ENCODE measurements around the gene DDX20.
"Not testable (repeated sequence)": the region's sequence is repeated elsewhere in the genome, so short reads cannot be mapped to it uniquely, and the experiment has no call there.

Gene DDX20

GRCh38 chr1:111734426-111734825 lies 21.3 kb upstream of the DDX20 start:
- DNase-seq = no peak

- no peak for DNase-seq
These were observed 20.8 kb upstream of the DDX20 start for GRCh38 chr1:111734856-111735255.

- DNase-seq = no peak
These were observed 20.4 kb upstream of the DDX20 start for GRCh38 chr1:111735321-111735720.

- peak; percentile 84 for DNase-seq
These were observed 19.7 kb upstream of the DDX20 start for GRCh38 chr1:111735858-111736544.

- no peak for DNase-seq
These were observed 19.0 kb upstream of the DDX20 start for GRCh38 chr1:111736548-111737215.

- peak; percentile 47 for DNase-seq
These were observed 18.2 kb upstream of the DDX20 start for GRCh38 chr1:111737216-111738132.

- no peak for DNase-seq
These were observed 17.6 kb upstream of the DDX20 start for GRCh38 chr1:111738133-111738435.

GRCh38 chr1:111738436-111739193 lies 17.1 kb upstream of the DDX20 start:
- peak; percentile 78 for DNase-seq

- DNase-seq = peak; percentile 93
These were observed 16.3 kb upstream of the DDX20 start, which contains the start of gene INKA2 for GRCh38 chr1:111739194-111739924. INKA2 (minus strand) TSS chr1:111739395; CDS start chr1:111739242, 153 bp downstream.

- DNase-seq = no peak
These were observed 15.6 kb upstream of the DDX20 start for GRCh38 chr1:111739925-111740765.

- not testable (repeated sequence) for DNase-seq
These were observed 13.4 kb upstream of the DDX20 start for GRCh38 chr1:111742292-111742691.

- no peak for DNase-seq
These were observed 12.7 kb upstream of the DDX20 start for GRCh38 chr1:111742938-111743549.

GRCh38 chr1:111743679-111744101 lies 12.0 kb upstream of the DDX20 start:
- no peak for DNase-seq

GRCh38 chr1:111745675-111746613 lies 9.8 kb upstream of the DDX20 start:
- DNase-seq = no peak

- DNase-seq = no peak
These were observed 9.1 kb upstream of the DDX20 start for GRCh38 chr1:111746614-111746999.

- peak; percentile 54 for DNase-seq
These were observed 8.4 kb upstream of the DDX20 start for GRCh38 chr1:111747282-111747734.

GRCh38 chr1:111747947-111748346 lies 7.8 kb upstream of the DDX20 start:
- DNase-seq = no peak

GRCh38 chr1:111749628-111750027 lies 6.1 kb upstream of the DDX20 start:
- DNase-seq = no peak

- no peak for DNase-seq
These were observed 4.8 kb upstream of the DDX20 start for GRCh38 chr1:111750856-111751255.
